NCI-H2227 treated with DMSO at 0.1 percent for 48 hours (cell line): ENCODE results near the gene WTAP.
"Not testable (repeated sequence)": the region's sequence is repeated elsewhere in the genome, so short reads cannot be mapped to it uniquely, and the experiment has no call there.

Source experiments
- DNase-seq: peaks from one replicate; lab custom pipeline; 2025; lab: John Stamatoyannopoulos, UW

Gene WTAP

DNA sequence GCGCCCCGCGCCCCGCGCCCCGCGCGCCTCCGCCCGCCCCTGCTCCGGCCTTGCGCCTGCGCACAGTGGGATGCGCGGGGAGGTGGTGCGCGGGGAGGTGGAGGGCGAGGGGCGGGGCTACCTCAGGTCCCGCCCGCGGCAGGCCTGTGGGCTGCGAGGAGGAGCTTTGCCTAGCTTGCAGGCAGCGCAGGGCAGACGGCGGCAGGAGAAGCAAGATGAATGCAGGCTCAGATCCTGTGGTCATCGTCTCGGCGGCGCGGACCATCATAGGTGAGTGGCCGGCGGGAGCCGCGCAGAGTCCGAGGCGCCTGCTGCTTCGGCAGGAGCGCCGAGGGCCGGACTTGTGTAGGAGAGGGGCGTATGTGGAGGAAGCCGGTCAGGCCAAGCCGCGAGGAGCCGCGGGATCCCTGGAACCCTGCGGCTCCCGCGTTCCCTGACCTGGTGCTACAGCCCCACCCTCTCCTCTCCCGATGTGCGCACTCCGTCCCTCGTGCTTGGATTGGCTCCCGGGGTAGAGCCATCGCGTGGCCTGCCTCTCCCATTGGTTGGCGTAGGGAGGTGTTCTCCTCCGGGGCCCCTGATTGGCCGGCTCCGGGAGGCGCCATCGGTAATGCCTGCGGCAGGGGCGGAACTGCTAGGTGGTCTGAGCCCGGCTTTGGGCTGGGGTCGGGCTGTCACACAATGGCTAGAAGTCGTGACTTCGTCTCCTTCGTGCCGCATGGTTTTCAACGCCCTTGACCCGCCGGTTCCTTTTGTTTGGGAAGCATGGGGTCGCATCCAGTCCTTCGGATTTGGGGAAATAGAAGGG, 34.8 kb downstream of the WTAP start, which contains the start of gene ACAT2:
Gene ACAT2, plus strand, starts transcription at position 173 of the 808 bp plus-strand sequence. Its CDS starts 43 bp downstream, at position 216.
- DNase-seq = peak; percentile 88

DNA sequence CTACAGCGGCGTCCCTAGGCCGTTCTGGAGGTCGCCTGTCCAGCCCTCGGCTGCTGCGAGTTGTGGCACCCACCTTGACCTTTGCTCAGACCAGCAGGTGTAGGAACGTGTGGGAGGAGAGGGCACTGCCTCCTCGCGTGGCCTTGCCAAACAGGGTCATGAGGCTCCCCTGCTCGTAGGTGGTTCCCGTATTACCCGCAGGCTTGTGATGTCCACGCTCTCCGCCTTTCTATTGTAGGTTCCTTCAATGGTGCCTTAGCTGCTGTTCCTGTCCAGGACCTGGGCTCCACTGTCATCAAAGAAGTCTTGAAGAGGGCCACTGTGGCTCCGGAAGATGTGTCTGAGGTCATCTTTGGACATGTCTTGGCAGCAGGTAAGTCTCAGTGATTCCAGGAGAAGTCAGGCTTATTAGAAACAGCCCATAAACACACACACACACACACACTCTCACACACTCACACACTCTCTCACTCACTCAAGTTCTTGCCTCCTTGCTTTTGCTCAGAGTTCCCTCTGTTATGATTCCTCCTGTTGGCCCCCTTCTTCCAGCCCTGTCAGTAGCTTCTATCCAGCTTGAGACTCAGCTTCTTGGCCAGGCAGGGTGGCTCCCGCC, 35.5 kb downstream of the WTAP start:
- no peak for DNase-seq

DNA sequence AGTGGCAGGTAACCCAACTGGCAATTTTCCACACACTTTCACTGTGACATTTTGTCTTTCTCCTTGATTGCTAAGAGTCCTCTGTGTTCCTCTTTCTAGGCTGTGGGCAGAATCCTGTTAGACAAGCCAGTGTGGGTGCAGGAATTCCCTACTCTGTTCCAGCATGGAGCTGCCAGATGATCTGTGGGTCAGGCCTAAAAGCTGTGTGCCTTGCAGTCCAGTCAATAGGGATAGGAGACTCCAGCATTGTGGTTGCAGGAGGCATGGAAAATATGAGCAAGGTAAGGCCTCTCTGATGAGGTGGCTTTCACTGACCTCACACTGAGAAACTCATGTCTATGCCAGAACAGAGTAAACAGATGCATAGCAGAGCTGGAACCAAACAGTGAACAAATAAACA, 39.6 kb downstream of the WTAP start:
- no peak for DNase-seq

DNA sequence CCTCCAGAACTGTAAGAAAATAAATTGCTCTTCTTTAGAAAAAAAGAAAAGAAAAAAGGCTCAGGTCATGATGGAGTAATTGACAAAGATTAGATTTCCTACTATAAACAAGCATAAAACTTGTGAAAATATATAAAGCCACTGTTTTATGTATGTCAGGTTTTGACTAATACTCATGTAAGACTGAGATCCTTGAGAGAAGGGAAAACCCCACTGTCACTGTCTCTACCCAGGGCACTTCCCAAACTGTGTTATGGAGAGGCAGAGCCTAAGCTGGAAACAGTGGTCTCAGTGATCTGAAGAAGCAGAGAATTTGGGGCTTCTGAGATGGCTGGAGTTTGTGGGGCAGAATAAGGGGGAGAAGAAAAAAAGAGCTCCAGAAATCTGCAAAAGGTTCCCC, 42.2 kb downstream of the WTAP start:
- DNase-seq = no peak

DNA sequence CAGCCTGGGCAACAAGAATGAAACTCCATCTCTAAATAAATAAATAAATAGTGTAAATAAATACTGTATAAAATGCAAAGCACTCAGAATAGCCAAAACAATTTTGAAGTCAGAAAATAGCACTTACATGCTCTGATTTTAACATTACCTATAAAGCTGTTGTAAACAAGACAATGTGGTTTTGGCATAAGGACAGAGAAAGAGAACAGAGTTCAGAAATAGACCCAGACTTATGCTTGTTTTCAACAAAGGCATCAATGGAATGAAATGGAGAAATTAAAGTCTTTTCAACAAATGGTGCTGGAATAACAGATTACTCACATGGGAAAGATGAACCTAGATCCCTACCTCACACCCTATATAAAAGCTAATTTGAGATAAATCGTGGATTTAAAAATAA, 44.9 kb downstream of the WTAP start:
- DNase-seq = no peak

DNA sequence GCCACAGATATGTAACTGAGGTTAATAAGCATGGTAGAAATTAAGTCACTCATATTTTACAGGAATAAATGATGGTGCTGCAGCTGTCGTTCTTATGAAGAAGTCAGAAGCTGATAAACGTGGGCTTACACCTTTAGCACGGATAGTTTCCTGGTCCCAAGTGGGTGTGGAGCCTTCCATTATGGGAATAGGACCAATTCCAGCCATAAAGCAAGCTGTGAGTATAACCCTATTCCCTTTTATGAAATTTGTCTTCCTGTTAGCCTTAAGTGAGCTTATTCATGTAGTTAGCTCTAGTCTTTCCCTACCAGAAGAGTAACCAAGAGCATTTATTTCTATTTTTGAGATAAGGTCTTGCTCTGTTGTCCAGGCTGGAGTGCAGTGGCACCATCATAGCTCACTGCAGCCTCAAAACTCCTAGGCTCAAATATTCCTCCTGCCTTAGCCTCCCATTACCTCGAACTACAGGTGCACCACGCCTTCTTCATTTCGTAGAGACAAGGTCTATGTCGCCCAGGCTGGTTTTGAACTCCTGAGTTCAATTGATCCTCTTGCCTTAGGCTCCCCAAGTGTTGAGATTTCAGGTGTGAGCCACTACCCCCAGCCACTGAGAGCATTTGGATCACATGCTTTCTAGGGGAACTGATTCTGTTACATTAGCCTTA, 50.1 kb downstream of the WTAP start:
- DNase-seq = no peak

DNA sequence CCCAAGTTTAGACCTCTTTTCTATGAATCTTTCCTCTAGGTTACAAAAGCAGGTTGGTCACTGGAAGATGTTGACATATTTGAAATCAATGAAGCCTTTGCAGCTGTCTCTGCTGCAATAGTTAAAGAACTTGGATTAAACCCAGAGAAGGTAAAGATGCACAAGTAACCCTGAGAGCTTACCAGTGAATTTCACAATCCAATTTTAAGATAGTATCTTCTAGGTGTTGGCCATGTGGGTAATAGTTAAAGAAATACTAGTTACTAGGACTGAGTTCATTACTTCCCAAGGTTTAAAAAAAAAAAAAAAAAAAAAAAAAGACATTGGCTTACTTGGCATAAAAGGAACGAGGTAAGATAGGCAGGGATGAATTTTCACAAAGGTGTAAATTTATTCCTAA, 50.8 kb downstream of the WTAP start:
- no peak for DNase-seq

DNA sequence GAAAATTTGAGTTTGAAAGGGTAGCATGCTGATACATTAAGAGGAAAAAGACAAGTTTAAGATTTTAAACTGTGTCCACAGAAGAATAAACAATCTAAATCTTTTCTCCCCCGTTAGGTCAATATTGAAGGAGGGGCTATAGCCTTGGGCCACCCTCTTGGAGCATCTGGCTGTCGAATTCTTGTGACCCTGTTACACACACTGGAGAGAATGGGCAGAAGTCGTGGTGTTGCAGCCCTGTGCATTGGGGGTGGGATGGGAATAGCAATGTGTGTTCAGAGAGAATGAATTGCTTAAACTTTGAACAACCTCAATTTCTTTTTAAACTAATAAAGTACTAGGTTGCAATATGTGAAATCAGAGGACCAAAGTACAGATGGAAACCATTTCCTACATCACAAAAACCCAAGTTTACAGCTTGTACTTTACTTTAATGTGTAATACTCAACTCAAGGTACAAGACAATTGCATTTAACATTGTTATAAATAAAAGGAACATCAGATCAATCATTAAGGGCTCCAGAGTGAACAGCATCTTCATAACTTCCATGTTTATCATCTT, 51.3 kb downstream of the WTAP start:
- no peak for DNase-seq

DNA sequence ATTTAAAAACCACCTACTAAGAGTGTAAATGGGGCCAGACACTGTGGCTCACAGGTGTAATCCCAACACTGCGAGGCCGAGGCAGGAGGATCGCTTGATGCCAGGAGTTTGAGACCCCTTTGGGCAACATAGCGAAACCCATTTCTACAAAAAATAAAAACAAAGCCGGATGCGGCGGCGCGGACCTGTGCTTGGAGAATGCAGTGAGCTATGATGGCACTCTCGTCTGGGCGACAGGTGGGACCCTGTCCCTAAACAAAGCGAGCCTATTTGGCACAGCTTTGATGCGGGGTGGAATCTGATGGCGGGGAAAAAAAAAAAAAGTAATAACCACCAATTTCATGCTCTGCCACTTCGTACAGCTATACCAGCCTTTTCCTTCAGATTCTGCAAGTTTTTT, 61.0 kb downstream of the WTAP start:
- no peak for DNase-seq

DNA sequence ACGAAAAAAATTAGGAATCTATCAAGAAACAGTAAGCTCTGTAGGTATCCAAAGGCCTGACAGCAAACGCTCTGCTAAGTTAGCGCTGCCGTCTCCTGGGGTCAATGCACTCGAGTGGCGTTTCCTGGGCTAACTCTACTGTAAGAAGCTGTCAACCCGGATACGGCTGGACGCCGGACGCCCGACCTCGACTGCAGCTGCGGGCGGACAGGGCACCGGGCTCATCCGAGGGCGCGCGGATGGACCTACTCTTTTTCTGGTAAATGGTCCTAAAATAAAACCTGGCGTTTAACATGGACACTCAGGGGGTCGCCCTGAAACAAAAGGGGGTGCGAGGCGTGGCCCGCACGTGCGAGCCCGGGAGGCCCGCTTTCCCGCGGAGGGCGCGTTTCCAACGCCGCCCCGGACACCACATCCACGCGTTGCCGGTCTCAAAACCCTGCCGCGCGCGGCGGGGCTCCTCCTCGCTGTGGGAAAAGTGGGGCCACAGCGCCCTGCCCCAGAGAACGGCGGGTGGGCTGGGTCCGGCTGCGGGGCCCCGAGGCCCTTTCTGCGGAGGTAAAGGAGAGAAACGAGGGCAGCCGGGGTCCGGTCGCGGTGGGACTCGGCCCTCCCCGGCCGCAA, 61.6 kb downstream of the WTAP start:
- DNase-seq = no peak

DNA sequence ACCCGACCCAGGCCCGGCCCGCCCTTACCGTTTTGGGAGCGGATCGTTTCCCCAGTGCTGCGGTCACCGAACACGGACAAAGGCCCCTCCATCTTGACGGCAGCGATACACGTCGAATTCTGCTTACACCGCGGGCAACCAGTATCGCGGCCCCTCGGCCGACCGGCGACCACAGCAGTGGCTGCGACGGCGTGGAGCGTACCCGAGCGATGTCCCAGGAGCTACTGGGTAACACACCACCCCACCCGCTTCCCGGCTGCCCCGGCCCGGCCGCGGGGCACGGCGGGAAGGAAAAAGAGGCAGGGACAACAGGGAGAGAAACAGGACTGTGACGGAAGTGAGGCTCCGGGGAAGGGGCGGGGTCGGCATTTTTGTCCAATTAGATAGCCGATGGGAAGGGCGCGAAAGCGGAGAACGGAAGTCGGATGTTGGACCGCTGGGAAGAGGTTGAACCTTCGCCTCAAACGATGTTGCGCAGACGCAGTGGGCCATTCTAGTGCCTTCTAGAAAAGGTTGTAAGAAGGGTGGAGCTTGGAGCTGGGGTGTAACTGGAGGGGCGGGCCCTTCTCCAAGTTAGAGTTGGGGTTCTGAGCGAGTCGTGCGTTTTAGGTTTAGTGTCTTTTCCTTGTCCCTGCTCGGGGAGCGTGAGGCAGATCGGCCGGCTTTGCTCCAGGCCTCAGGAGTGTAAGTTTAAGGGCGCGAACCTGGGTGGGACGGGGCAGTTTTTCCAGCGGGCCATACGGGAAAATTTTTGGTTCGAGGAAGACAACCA, 62.3 kb downstream of the WTAP start, which contains the start of gene TCP1:
Gene TCP1, minus strand, starts transcription at position 226 of the 772 bp plus-strand sequence. Its CDS starts 134 bp downstream, at position 92.
- peak; percentile 96 for DNase-seq

DNA sequence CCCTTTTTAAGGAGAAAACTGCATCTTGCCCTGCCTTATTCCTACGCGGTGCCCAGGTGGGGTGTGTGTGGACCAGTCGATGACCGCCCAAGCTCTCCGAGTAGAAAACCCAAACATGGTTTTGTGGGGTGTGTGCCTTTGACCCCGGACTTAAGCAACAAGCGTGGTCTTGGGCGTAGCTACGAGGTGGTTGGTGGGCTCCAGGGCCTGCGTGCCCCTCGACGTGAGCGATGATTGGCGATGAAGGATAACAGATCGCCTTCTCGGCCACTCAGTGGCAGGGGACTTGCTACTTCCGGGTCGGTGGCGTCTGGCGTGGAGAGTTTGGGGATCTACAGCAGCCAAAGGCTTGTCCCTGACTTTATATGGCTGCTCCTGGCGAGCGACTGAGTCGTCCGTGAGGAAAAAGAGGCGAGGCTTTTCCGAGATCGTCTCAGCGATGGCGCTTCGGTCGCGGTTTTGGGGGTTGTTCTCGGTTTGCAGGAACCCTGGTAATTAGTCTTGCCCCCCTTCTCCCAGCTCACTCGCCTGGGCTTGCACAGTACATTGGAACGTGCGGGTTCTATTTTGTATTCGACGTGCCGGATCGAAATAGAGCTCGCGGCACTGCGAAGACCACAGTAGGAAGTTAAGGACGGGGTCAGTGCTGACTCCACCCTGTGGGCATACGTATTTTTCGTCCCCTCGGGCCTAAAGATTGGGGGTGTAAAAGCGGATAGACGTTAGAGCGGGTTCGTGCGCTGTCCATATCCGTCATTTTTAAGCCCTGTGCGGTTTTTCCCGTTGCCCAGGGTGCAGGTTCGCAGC, 63.0 kb downstream of the WTAP start, which contains the start of gene MRPL18:
Gene MRPL18, plus strand, starts transcription at position 319 of the 807 bp plus-strand sequence. Its CDS starts 121 bp downstream, at position 440.
- DNase-seq = peak; percentile 87

DNA sequence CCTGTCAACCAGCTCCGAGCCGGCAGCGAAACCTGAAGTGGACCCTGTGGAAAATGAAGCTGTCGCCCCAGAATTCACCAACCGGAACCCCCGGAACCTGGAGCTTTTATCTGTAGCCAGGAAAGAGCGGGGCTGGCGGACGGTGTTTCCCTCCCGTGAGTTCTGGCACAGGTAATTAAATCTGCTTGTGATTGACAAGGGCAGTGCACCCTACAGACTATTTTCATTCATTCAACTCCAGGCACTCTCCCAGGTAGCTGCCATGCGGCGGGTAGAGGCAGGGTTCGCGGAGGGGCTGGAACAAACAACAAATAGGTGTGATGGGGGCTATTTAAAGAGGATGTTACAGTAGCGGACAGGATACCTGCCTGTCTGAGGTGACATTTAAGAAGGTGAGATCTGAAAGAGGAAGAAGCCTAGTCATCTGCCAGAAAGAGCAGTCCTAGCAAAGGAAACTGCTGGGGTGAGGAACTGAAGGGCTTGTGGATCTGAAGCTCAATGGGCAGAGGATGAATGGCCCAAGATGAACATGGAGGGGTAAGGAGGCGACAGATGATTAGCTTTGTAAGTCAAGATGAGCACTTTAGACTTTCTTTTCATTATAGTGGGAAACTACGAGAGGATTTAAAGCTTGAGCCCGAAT, 63.8 kb downstream of the WTAP start:
- no peak for DNase-seq

DNA sequence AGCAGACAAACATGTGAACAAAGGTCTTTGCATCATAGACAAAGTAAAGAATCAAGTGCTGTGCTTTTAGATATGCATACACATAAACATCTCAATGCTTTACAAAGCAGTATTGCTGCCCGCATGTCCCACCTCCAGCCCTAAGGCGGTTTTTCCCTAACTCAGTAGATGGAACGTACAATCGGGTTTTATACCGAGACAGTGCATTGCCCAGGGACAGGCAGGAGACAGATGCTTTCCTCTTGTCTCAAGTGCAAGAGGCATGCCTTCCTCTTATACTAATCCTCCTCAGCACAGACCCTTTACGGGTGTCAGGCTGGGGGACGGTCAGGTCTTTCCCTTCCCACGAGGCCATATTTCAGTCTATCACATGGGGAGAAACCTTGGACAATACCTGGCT, 67.7 kb downstream of the WTAP start:
- not testable (repeated sequence) for DNase-seq

DNA sequence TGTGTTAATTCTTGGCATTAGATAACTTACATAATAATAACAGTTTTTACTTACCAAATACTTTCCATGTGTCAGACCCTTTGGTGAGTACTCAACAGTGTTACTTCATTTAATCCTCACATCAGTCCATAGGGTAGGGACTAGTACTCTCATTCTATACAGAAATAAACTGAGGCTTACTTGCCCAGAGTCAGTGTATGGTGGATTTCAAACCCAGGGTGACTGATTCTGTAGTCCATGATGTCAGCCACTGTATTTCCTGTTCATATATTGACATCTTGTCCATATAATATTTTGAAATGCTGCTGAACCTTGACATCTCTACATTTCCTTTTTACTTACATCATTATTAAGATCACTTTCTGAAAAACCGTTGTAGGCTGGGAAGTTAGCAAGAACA, 70.2 kb downstream of the WTAP start:
- DNase-seq = no peak

DNA sequence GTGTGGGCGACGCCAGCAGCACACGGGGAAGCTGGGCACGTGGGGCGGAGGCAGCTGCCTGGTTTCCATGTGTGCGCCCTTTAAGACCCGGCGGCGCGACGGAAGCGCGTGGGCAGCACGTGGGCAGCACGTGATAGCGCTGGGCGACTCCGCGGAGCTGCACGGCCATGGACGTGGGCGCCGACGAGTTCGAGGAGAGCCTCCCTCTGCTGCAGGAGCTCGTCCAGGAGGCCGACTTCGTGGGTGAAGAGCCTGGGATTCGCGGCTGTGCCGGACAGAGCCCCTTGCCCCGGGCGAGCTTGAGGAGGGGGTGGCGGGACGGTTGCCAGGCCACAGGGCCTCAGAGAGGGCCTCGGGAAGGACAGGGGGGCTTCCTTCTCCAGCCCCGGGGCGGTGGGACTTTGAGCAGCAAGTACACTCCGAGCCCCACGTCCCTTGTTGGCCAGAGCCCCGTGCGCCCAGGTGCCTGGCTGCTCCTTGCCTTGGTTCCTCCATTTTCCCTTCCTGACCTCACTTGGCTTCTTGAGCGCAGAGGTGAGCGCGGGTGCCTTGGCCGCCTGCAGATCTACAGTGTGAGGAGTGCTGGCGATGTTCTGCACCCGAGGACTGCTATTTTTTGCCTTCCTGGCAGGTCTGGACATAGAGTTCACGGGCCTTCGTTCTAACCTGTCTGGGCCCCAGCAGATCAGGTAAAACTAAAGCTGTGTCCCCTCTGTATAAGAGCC, 73.0 kb downstream of the WTAP start, which contains the start of gene PNLDC1:
Gene PNLDC1, plus strand, starts transcription at position 136 of the 725 bp plus-strand sequence. Its CDS starts 32 bp downstream, at position 168.
- DNase-seq = no peak

DNA sequence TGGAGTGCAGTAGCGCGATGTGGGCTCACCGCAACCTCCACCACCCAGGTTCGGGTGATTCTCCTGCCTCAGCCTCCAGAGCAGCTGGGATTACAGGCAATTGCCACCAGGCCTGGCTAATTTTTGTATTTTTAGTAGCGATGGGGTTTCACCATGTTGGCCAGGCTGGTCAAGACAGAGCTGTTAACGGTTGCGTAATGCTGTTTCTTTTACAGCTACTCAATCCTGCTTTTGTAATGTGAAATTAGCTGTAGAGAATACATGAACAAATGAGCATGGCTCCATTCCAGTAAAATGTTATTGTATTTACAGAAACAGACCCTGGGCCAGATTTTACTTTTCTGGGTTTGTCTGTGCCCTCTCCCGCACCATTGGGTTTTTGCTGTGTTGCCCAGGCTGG, 74.6 kb downstream of the WTAP start:
- DNase-seq = no peak

DNA sequence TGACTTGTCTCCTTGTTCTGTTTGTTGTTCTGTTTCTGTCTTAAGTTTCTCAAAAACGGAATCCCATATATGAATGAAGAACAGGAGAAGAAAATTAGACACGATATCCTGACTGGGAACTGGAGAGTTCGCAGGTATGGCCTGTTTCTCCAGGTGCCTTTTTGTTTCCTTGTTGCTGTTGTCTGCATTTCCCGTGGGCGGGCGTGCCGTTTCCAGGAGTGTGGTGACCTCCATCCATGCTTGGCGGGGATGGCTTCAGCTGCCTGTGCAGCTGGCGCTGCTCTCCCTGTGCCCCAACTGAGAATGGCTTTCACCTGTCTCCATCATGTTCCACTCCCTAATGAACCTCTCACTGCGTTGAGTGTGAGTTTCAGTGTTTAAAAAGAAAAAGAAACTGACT, 77.2 kb downstream of the WTAP start:
- no peak for DNase-seq

DNA sequence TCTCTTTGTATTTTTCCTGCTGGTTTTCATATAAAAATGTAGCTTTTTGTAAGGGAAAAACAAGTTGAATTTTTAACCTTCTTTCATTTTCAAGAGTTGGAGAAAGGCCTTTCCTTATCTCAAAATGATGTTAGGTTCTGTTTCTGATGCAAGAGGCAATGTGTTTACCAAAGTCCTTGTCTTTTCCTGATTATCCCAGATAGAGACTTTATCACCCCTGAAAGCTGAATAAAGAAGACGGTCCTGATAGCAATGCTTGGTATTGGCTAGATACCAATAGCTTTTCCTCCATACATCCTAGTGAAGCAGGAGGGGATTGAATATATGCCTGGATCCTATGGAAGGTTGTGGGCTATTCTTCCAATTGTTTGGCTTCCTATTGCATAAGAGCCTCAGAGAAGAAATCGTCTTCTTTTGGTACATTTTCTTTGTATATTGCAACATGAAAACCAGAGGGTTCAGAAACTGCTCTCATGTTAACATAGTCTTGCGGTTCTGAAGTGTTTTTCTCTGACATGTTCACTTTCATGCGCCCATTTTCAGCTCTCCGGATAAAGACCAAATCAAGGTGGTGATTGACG, 78.2 kb downstream of the WTAP start:
- no peak for DNase-seq
